GM18498 (cell line): Measurements from ENCODE around the gene PDIK1L.

Experiments
- ATAC-seq: cut with Tn5 transposase; IDR thresholded peaks from one replicate; pipeline ENCODE4 v1.9.1; 2021; ENCODE audit warnings: mild to moderate bottlenecking, moderate library complexity; ENCODE audit not compliant: unreplicated experiment

The PDIK1L gene

DNA sequence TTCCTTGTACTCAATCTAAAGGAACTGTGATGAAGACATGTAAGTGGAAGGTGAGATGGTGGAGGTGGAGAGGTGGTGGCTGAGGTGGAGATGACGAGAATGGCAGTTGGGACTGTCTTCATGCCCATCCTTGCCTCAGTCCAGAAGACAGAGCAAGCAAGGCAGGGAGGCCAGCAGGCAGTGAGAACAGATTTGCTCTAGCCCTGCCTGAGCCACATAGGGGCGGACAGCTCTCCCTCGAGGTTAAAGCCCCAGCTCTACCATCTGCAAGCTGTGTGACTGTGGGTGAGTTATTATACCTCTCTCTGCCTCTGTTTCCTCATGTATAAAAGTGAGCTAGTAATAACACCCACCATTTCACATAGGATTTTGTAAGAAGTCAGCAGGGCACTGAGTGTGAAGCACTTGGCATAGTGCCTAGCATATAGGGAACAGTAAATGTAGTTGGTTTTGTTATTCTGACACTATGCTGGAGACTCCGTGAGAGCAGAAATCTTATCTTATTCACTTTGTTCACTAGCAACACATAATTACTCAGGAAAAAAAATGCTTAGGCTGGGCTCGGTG is 42.4 kb downstream of the PDIK1L start:
- ATAC-seq = no peak

DNA sequence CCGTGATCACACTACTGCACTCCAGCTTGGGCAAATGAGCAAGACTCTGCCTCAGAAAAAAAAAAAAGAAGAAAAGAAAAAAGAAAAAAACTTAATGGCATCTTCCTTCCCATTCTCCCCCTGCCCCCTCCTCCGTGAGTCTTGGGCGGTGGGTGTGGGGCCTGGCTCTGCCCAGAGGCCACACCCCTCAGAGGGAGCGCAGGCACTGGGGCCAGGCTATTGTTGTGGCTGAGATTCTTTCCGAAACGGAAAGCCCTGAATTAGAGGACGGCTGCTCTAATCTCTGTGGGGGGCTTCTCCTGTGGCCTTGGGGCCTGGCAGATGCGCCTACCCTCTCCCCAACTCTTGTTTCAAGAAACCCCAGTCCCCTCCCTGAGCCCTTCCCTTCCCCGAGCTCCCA is 43.1 kb downstream of the PDIK1L start:
- no peak for ATAC-seq

DNA sequence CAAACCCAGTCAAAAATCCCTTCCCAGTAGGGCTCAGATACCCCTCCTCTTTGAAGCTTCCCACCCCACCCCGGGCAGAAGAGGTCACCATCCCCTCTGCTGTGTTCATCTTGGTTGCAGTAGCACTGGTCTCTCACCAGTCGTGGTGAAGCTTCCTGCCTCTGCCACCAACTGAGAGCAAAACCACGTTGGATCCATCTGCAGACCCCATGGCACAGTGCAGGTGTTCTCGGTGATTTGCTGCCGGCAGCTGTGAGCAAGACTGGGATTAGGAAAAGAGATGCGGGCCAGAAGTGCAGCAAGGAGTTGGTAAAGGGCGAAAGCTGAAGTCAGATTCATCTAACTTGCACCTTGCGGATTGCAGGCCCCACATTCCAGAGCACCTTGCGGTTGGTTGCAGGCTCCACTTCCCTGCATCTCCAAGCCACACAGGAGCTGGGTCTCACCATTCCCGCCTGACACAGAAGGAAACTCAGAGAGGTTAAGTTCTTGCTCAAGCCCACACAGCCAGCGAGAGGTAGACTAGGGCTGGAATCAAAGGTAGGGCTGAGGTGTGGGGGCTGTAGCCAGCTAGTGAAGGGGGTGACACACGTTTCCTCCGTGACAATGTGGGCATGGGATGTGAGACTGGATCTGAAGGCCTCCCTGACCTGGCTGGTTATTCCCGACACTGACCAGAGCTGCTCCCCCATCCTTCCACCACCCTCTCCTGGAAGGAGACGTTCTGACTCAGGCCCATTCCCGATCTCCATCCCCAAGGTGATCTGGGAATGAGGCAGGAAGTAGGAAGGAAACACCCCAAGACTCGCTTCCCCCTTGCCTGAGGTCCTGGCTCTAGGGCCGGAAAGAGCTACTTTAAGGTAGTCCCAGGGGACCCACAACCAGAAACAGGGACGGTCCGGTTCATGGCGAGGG is 44.0 kb downstream of the PDIK1L start:
- no peak for ATAC-seq

DNA sequence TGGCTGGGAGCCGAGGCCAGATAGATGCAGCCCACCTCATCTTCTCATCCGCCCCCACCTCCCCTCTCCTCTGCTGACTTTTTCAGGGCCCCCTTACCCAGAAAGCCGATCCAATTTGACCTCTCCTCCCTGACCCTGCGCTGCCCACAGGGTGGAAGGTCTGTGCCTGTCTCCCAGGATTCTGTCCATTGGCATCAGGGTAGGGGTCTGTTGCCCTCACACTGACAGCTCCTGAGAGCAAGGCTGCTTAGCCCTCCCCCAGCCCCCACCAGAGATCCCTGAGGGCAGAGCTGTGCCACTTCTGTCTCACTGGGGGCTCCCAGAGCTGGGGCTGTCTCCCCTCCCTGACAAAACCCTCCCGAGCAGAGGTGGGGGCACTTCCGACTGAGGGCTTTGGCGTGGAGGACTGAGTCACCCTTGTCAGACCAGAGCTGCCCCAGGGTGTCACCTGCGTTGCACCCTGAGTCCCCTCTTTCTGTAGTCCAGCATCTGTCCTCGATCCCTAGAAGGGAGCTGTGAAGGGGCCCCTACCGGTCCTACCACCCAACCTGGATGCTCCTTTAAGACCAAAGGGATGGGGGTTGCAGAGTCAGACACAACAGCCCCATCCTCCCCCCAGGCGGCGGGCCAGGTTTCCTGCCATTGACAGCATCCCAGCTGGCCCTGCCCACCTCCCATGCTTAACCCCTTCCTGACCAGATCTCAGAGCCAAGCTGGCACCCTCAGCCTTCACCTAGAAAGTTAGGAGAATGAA is 44.8 kb downstream of the PDIK1L start:
- ATAC-seq = no peak

DNA sequence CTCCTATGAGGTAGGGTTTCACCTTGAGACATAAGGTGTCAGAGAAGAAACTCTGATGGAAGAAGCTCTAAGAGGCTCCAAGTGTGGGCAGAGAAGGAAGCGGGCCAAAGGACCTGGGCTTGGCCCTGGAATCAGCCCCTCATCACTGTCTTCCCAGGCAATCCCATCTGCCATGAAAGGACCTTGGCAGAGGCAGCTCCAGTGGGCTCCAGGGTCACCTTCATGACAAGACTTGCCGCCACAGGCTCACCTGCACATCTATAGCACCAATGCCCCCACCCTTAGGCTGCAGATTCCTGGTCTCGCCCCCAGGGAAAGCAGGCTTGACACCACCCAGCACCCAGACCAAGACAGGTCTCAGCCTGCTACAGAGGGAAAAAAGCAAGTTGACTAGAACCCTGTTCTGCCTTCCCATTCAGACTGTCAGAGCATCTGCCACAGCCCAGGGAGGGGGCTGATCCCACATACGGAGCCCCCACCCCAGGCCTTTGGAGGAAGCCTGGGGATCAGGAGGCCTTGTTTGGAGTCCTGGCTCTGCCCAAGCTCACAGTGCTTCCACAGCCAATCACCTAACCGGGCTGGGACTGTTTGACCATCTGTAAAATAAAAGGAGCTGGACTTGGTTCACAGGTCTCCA is 46.8 kb downstream of the PDIK1L start:
- no peak for ATAC-seq

GRCh38 chr1:26158908-26159742 is 47.5 kb downstream of the PDIK1L start, which contains the start of gene FAM110D:
TSS of gene FAM110D (plus strand) at chr1:26159079. CDS start at chr1:26161292, 2,213 bp downstream.
- ATAC-seq = no peak

- no peak for ATAC-seq
These were observed 48.1 kb downstream of the PDIK1L start for GRCh38 chr1:26159743-26160039.

GRCh38 chr1:26160527-26161414 is 49.1 kb downstream of the PDIK1L start:
- no peak for ATAC-seq

DNA sequence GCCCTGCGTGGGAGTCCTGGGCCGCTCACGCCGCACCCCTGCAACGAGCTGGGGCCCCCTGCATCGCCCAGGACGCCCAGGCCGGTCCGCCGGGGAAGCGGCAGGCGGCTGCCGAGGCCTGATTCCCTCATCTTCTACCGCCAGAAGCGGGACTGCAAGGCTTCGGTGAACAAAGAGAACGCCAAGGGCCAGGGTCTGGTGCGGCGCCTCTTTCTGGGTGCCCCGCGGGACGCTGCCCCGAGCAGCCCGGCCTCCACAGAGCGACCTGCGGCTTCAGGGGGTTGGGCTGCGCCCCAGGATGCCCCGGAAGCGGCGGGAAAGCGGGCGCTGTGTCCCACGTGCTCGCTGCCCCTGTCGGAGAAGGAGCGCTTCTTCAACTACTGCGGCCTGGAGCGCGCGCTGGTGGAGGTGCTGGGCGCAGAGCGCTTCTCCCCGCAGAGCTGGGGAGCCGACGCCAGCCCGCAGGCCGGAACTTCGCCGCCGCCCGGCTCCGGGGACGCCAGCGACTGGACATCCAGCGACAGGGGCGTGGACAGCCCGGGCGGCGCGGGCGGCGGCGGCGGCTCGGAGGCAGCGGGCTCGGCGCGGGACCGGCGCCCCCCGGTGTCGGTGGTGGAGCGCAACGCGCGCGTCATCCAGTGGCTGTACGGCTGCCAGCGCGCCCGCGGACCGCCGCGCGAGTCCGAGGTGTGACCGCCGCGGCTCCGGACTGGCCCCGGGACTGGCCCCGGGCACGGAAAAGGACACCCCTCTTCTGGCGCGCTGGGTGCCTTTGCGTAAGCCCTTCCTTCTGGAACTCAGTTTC is 50.0 kb downstream of the PDIK1L start:
- ATAC-seq = no peak

DNA sequence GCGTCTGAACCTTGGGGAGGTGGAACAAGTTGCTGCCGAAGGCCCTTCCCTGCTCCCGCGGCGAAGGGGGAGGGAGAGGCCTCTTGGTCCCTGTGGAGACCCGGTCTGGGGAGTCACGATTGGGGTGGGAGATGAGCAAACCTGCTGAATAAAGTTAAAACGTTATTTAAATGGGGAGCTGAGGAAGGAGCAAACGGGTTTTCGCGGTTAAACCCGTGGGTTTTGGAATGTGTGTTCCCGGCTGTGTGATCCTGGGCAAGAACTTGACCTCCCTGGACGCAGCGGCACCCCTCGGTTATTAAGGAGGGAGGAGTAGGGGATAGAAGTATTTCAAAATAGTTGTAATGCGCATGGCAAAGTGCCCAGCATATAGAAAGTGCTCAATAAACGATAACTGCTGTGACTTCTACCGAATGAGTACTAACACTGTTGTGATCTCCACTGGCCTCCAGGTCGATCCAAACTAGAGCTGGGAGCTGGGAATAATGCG is 50.6 kb downstream of the PDIK1L start:
- ATAC-seq = no peak

DNA sequence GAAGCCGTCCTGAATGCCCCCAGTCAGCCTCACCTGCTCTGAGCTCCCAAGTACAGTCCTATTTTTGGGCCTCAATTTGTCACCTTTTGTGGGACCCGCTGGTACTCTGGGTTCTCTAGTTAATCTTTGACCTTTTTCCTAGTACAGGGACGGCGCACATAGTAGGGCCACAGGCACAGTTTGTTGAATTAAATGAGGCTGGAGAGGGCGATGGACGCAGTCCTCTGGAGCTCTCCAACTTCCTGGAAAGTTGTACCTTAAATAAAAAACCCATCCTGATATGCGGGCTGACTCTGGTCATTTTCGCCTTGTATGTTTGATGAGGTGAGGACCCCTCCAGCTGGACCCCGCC is 52.0 kb downstream of the PDIK1L start:
- no peak for ATAC-seq

DNA sequence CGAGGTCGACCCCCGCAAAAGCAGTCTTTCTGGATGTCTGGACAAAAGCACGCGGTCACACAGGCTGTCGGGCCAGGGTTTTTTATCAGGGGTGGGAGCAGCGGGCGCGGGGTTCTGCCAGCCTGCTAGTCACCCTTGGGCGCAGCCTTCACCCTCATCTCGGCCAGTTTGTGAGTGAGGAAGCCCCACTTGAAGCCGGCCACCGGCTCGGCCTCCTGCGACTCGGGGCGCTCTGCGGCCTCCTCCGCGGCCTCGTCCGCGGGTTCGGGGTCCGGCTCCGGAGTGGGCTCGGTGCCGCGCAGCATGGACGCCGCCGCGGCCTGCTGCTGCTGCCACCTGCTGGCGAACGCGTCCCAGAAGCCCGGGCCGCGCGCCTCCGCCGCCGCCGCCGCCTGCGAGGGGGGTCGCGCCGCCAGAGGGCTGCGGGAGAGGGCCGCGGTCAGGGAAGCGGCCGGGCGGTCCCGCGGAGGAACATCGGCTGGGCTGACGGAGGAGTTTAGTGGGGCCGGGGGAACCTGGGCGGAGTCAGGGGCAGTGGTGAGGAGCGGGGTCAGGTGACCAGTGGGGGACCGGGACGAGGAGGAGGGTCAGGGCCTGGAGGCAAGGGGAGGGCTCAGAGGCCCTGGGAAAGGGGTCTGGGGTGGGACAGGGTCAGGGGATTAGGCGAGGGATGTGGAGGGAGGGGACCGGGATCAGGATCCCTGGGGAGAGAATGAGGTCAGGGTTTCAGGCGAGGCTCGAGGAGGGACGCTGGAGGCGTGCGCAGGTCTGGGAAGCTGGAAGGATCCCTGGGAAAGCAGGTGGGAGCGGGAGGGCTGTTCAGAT is 52.6 kb downstream of the PDIK1L start:
- no peak for ATAC-seq

GRCh38 chr1:26164861-26165842 is 53.5 kb downstream of the PDIK1L start:
- no peak for ATAC-seq

GRCh38 chr1:26166719-26167281 is 55.2 kb downstream of the PDIK1L start:
- no peak for ATAC-seq

GRCh38 chr1:26168410-26169197 is 57.0 kb downstream of the PDIK1L start, which contains the start of gene C1orf232:
TSS of gene C1orf232 (minus strand) at chr1:26168963. CDS start at chr1:26168499, 464 bp downstream.
- no peak for ATAC-seq
